Measurements from ENCODE around the gene ACSM2A.
A peak's percentile ranks its signal among the peaks of the same experiment; 100 is the strongest.
"Not testable (repeated sequence)": the region's sequence is repeated elsewhere in the genome, so short reads cannot be mapped to it uniquely, and the experiment has no call there.

The ACSM2A gene

DNA sequence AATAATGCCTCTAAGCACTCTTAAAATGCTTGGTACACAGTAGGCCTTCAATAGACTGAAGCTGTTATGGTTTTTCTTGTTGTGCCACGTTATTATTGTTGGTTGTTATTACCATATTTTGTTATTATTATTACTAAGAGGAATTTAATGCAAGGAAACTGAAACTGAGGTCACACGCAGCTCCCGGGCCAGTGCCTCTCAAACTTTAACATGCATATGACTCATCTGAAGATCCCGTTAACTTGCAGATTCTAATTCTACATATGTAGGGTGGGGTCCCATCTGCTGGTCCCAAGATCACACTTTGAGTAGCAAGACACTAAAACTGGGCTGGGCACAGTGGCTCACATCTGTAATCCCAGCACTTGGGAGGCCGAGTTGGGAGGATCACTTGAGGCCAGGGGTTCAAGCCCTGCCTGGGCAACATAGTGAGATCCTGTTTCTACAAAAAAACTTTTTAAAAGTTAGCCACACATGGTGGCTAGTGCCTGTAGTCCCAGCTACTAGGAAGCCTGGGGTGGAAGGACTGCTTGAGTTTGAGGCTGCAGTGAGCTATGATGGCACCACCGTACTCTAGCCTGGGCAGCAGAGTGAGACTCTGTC is 41.1 kb upstream of the ACSM2A start:
- no peaks in the 10 kb centered on the region for H3K9me3 ChIP-seq (ENCODE audit: insufficient read depth, low read length)
- peaks cover 4% of the 10 kb centered on the region; the same call in 1 of the 2 replicates for H3K27me3 ChIP-seq (ENCODE audit: low read depth, low read length)
- H3K36me3 ChIP-seq (replicated peaks; ENCODE audit: low read depth, low read length), result no peaks in the 10 kb centered on the region
- H3K4me1 ChIP-seq (ENCODE audit: low read length), result peaks cover 29% of the 10 kb centered on the region
- TF ChIP-seq, protein P1, sequence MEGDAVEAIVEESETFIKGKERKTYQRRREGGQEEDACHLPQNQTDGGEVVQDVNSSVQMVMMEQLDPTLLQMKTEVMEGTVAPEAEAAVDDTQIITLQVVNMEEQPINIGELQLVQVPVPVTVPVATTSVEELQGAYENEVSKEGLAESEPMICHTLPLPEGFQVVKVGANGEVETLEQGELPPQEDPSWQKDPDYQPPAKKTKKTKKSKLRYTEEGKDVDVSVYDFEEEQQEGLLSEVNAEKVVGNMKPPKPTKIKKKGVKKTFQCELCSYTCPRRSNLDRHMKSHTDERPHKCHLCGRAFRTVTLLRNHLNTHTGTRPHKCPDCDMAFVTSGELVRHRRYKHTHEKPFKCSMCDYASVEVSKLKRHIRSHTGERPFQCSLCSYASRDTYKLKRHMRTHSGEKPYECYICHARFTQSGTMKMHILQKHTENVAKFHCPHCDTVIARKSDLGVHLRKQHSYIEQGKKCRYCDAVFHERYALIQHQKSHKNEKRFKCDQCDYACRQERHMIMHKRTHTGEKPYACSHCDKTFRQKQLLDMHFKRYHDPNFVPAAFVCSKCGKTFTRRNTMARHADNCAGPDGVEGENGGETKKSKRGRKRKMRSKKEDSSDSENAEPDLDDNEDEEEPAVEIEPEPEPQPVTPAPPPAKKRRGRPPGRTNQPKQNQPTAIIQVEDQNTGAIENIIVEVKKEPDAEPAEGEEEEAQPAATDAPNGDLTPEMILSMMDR (IDR thresholded peaks at IDR 0.05; ENCODE audit: low read depth, low read length), result no peak
- no peak for TF ChIP-seq EZH2phosphoT487 (IDR thresholded peaks at IDR 0.05; ENCODE audit: low read depth)
- no peaks in the 10 kb centered on the region for H4K20me1 ChIP-seq (ENCODE audit: insufficient read depth, low read length)
- peak overlapping the region; percentile 96 for H3K27ac ChIP-seq (ENCODE audit: low read length)
- peak overlapping the region; percentile 26; the same call in 1 of the 2 replicates for H3K9ac ChIP-seq (ENCODE audit: low read length)
- peak overlapping the region; percentile 63; the same call in 1 of the 2 replicates for H2AFZ ChIP-seq (ENCODE audit: low read depth, low read length)
- H3K4me3 ChIP-seq (ENCODE audit: low read length), result no peak overlapping the region
- no peaks in the 10 kb centered on the region for H3K79me2 ChIP-seq (ENCODE audit: low read length)
- peak overlapping the region; percentile 60 for H3K4me2 ChIP-seq (ENCODE audit: low read length)

DNA sequence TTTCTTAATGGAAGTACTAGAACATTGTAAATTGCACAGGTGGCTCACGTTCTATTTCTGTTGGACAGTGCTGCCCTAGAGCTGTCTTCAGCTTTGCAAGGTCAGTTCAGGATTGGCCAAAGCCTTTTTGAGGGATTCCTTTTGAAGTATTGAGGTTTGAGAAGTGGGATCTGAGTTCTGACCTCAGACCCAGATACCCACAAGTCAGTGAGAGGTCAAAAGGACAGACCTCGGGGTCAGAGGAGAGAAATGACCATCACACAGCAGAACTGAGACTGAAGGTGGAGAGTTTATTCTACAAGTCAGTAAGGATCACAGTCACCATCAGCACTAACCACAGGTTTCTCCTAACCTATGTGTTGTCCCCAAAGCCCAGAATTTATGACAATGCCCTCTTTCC is 40.3 kb upstream of the ACSM2A start:
- Histone ChIP-seq H2AFZ (ENCODE audit: low read depth, low read length) (no peak overlapping the region), H3K27ac (ENCODE audit: low read length) (no peak overlapping the region), H3K9ac (ENCODE audit: low read length) (no peak overlapping the region), H3K79me2 (ENCODE audit: low read length) (no peaks in the 10 kb centered on the region), H3K4me3 (ENCODE audit: low read length) (no peak overlapping the region), H3K9me3 (ENCODE audit: insufficient read depth, low read length) (no peaks in the 10 kb centered on the region), H3K27me3 (ENCODE audit: low read depth, low read length) (peaks cover 4% of the 10 kb centered on the region; the same call in 1 of the 2 replicates), H3K4me1 (ENCODE audit: low read length) (peaks cover 31% of the 10 kb centered on the region), H3K4me2 (ENCODE audit: low read length) (no peak overlapping the region), H4K20me1 (ENCODE audit: insufficient read depth, low read length) (no peaks in the 10 kb centered on the region), H3K36me3 (replicated peaks; ENCODE audit: low read depth, low read length) (no peaks in the 10 kb centered on the region)
- TF ChIP-seq, protein P1 (IDR thresholded peaks at IDR 0.05; ENCODE audit: low read depth, low read length), result no peak
- no peak for TF ChIP-seq EZH2phosphoT487 (IDR thresholded peaks at IDR 0.05; ENCODE audit: low read depth)

- Histone ChIP-seq H4K20me1 (ENCODE audit: insufficient read depth, low read length) (no peaks in the 10 kb centered on the region), H3K36me3 (replicated peaks; ENCODE audit: low read depth, low read length) (no peaks in the 10 kb centered on the region), H2AFZ (ENCODE audit: low read depth, low read length) (no peak overlapping the region), H3K4me1 (ENCODE audit: low read length) (peaks cover 11% of the 10 kb centered on the region), H3K9me3 (ENCODE audit: insufficient read depth, low read length) (no peaks in the 10 kb centered on the region), H3K27me3 (ENCODE audit: low read depth, low read length) (peaks cover 4% of the 10 kb centered on the region; the same call in 1 of the 2 replicates), H3K4me3 (ENCODE audit: low read length) (no peak overlapping the region), H3K79me2 (ENCODE audit: low read length) (no peaks in the 10 kb centered on the region), H3K9ac (ENCODE audit: low read length) (no peak overlapping the region), H3K4me2 (ENCODE audit: low read length) (no peak overlapping the region), H3K27ac (ENCODE audit: low read length) (no peak overlapping the region)
- TF ChIP-seq, protein P1 (IDR thresholded peaks at IDR 0.05; ENCODE audit: low read depth, low read length), result peak; percentile 17; the same call in 1 of the 2 replicates
- no peak for TF ChIP-seq EZH2phosphoT487 (IDR thresholded peaks at IDR 0.05; ENCODE audit: low read depth)
These were observed 35.8 kb upstream of the ACSM2A start for GRCh38 chr16:20415541-20415940.

- not testable (repeated sequence) for H3K4me2 ChIP-seq (ENCODE audit: low read length); H3K27me3 ChIP-seq (ENCODE audit: low read depth, low read length); H3K27ac ChIP-seq (ENCODE audit: low read length); H4K20me1 ChIP-seq (ENCODE audit: insufficient read depth, low read length); H3K4me3 ChIP-seq (ENCODE audit: low read length); H3K9me3 ChIP-seq (ENCODE audit: insufficient read depth, low read length); H3K36me3 ChIP-seq (replicated peaks; ENCODE audit: low read depth, low read length); H3K9ac ChIP-seq (ENCODE audit: low read length); H2AFZ ChIP-seq (ENCODE audit: low read depth, low read length); H3K4me1 ChIP-seq (ENCODE audit: low read length); H3K79me2 ChIP-seq (ENCODE audit: low read length)
These were observed 32.2 kb upstream of the ACSM2A start for GRCh38 chr16:20419093-20419492.

DNA sequence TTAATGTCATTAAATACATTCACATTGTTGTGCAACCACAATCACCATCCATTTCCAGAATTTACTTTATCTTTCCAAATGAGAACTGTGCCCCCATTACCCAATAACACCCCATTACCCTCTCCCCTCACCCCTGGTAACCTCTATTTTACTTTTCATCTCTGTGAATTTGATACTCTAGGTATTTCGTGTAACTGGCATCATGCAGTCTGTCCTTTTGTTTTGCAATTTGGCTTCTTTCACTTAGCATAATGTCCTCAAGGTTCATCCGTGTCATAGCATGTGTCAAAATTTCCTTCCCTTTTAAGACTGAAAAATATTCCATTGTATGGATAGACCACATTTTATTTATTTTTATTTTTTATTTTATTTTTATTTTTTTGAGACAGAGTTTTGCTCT is 29.6 kb upstream of the ACSM2A start:
- not testable (repeated sequence) for H3K9me3 ChIP-seq (ENCODE audit: insufficient read depth, low read length); H3K4me1 ChIP-seq (ENCODE audit: low read length); H3K36me3 ChIP-seq (replicated peaks; ENCODE audit: low read depth, low read length); H3K9ac ChIP-seq (ENCODE audit: low read length); H3K79me2 ChIP-seq (ENCODE audit: low read length); H4K20me1 ChIP-seq (ENCODE audit: insufficient read depth, low read length); H3K4me2 ChIP-seq (ENCODE audit: low read length); H3K27ac ChIP-seq (ENCODE audit: low read length); H2AFZ ChIP-seq (ENCODE audit: low read depth, low read length); H3K4me3 ChIP-seq (ENCODE audit: low read length); H3K27me3 ChIP-seq (ENCODE audit: low read depth, low read length)

DNA sequence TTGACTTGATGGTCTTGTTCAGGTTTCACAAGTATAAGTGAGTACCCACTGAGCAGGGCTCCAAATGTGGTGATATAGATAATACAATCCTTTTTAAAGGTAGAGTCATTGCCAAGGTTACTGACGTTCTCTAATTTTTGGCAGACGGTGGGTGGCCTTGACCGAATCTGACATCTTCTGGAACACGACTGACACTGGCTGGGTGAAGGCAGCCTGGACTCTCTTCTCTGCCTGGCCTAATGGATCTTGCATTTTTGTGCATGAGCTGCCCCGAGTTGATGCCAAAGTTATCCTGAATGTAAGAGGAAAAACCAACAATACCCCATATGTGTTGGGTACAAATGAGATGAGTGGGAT is 27.6 kb upstream of the ACSM2A start:
- not testable (repeated sequence) for H3K9ac ChIP-seq (ENCODE audit: low read length); H3K9me3 ChIP-seq (ENCODE audit: insufficient read depth, low read length); H3K4me3 ChIP-seq (ENCODE audit: low read length); H3K27ac ChIP-seq (ENCODE audit: low read length); H3K4me1 ChIP-seq (ENCODE audit: low read length); H4K20me1 ChIP-seq (ENCODE audit: insufficient read depth, low read length); H3K27me3 ChIP-seq (ENCODE audit: low read depth, low read length); H3K79me2 ChIP-seq (ENCODE audit: low read length); H2AFZ ChIP-seq (ENCODE audit: low read depth, low read length); H3K4me2 ChIP-seq (ENCODE audit: low read length); H3K36me3 ChIP-seq (replicated peaks; ENCODE audit: low read depth, low read length)
